GM18867 (cell line): ENCODE results near the gene NTM.
"Not testable (repeated sequence)": the region's sequence is repeated elsewhere in the genome, so short reads cannot be mapped to it uniquely, and the experiment has no call there.

Source experiments
- ATAC-seq: cut with Tn5 transposase; IDR thresholded peaks from one replicate; pipeline ENCODE4 v1.9.1; 2021; ENCODE audit warnings: mild to moderate bottlenecking, moderate library complexity; ENCODE audit not compliant: unreplicated experiment

Gene NTM

GRCh38 chr11:131370090-131370751 is at the start of gene NTM:
NTM (plus strand) TSS chr11:131370615.
- no peak for ATAC-seq

GRCh38 chr11:131324921-131325570 is 45.4 kb upstream of the NTM start:
- no peak for ATAC-seq

GRCh38 chr11:131326829-131327228 is 43.6 kb upstream of the NTM start:
- ATAC-seq, result no peak

DNA sequence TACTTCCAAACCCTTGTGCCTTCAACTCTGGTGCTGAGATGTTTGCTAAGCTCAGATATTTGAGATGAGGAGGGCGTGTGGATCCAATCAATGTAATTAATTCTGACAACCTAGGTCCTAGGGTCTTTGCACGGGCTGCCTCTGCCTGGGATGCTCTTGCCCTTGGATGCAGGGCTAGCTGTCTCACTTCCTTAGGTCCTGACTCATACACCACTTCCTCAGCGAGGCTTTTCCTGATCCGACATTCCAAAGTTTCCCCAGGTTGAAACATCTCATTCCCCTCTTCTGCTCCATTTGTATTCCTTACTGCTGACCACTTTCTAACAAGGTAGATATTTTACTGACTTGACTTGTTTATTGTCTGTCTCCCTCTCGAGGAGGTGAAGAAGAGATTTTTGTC is 43.0 kb upstream of the NTM start:
- ATAC-seq, result no peak

- ATAC-seq, result no peak
Observed at GRCh38 chr11:131328843-131329242, 41.6 kb upstream of the NTM start.

DNA sequence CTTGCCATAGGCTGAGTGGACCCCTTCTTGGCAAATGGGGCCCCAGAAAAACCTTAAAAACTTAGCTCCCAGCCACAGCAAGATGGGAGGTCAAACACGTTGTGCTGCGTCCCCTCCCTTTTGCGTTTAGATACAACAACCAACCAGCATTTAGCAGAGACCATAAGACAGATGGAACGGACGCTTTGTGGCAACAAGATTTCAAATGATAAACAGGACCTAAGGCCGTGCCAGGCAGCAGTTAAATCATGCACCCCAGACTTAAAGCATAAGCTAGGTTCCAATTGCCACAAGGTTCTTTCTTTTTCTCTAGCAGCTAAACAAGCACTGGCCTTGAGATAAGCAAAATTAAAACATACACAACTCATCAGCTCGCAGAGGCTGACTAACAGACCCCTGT is 39.4 kb upstream of the NTM start:
- no peak for ATAC-seq

DNA sequence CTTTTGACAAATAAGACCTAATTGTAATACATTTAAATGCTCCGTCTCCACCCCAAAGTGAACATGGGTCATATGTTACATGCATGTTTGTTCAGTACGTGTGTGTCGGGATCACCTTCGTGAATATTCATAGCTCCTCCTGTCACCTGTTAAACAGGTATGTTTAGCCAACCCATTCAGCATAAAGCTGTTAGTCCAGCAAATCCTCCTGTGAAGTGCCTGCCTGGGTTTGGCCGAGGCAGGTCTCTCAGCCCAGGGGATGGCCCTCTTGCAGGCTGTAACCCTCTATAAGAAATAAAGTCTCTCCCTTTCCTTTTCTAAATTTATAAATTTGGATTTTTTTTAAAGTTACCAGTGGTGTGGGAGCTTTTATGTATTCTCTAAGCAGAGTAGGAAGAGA is 38.9 kb upstream of the NTM start:
- no peak for ATAC-seq

DNA sequence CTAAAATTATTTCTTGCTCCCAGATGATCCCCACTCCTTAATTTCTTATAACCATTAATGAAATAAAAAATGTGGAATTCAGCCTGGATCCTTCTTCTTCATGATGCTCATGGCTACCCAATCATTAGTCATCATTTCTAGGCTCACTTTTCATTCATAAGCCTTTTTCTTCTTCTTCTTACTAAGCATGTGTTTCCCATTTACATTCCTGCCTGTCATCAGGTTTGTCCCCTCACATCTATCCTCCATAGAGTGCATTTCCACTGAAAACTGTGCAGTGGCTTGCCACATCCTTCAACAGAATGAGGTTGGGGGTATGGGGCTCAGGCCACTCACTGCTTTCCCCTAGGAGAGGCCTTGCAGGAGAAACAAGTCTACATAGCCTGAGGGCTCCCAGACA is 35.8 kb upstream of the NTM start:
- ATAC-seq, result no peak

DNA sequence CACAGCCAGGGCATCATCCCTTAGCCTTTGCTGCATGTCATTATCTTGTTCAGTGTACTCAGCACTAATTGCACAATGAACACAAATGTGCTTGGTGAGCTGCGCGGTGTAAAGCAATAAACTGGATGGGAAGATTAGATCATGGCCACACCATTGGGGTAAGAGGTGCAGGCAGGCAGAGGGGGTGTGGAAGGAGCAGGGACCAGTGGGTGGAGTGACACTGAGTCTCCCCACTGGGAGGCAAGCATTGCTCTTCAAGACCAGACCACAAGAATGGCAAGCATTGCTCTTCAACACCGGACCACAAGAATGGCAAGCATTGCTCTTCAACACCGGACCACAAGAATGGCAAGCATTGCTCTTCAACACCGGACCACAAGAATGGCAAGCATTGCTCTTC is 28.5 kb upstream of the NTM start:
- ATAC-seq, result not testable (repeated sequence)

DNA sequence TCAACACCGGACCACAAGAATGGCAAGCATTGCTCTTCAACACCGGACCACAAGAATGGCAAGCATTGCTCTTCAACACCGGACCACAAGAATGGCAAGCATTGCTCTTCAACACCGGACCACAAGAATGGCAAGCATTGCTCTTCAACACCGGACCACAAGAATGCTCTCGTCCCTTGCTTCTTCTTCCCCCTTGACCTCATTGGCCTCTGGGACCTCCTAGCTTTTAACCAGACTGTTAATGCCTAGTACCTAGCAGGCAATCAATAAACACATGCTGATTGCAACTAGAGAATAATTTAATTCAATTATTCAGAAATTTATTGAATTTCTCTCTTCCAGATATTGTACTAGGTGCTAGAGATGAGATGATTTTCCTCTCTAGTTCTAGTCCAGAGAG is 28.0 kb upstream of the NTM start:
- not testable (repeated sequence) for ATAC-seq

DNA sequence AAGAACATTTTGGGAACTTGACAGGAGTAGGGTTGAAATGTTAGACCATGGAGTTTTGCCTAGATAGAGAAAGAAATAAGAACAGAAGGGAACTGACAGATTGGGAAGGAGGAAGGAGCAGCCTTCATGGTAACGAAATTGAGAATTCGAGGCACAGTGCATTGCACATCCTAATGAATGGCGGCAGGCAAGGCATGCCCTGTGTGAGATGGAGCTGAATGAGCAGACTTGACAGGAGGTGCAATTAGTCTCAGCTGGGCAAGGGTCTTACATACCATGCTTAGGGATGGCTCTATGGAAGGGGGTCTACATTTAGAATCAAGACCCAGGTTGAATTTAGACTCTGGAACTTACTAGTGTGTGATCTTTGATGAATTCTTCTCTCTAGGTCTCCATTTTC is 25.0 kb upstream of the NTM start:
- no peak for ATAC-seq

GRCh38 chr11:131349368-131350086 is 20.9 kb upstream of the NTM start:
- no peak for ATAC-seq

DNA sequence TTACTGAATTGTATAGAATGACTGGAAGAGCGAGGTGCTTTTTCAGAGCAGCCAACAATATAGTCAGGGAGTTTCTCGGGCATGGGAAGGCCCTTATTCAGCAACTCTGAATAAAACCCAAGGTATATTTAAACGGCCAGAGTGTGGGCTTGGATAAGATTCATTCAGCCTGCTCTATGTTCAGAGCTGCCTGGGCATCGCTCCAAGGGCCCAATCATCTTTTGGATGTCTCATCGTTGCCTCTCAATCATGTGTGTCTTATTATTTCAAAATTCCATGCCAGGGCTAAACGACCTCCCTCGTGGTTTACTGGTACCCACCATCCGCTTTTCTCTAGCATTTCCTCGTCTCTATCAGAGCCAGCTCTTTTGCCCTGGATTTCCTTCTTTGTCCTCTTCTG is 19.5 kb upstream of the NTM start:
- ATAC-seq, result no peak

- ATAC-seq, result no peak
Observed at GRCh38 chr11:131351848-131352247, 18.6 kb upstream of the NTM start.

- no peak for ATAC-seq
Observed at GRCh38 chr11:131353766-131354165, 16.6 kb upstream of the NTM start.

DNA sequence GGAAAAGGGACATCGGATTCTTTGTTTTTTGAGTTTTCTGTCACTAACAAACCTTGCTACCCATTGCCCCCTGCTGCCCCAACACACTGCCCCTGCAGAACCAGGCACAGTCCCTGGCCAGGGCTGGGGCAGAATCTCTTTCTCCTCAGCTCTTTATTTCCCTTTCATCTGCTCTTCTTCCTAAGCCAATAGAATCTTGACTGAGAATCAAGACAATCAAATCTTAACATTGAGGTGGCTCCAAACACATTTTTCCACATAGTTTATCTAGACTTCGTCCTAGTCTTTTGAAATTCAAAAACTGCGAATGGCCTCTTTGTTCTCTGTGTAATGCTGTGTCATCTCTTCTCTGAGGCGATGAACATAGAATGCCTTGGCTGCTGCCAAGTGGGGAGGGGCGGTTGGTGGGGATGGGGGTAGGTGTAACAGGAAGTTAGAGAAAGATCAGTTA is 16.1 kb upstream of the NTM start:
- no peak for ATAC-seq

GRCh38 chr11:131356206-131356605 is 14.2 kb upstream of the NTM start:
- no peak for ATAC-seq

- no peak for ATAC-seq
Observed at GRCh38 chr11:131365329-131365930, 5.0 kb upstream of the NTM start.

GRCh38 chr11:131370901-131371790 is 731 bp downstream of the NTM start:
- ATAC-seq, result no peak

GRCh38 chr11:131371791-131372104 is 1.3 kb downstream of the NTM start:
- ATAC-seq, result no peak
